Stimulated activated CD4-positive, alpha-beta T cell treated with anti-CD3 and anti-CD28 coated beads, Interleukin-12 subunit alpha, Interleukin-12 subunit beta, amount 100 ng/mL, for 48 hours (primary cell): ENCODE results near the gene FTSJ3.
"Not testable (repeated sequence)": the region's sequence is repeated elsewhere in the genome, so short reads cannot be mapped to it uniquely, and the experiment has no call there.

Experiments used
- DNase-seq, 3 donors: peaks; one replicate each; pipeline ENCODE4 v3.0.0-alpha.2; 2020; ENCODE audit warnings: low read depth in 2 of 3, low spot score in 1 of 3

The FTSJ3 gene

DNA sequence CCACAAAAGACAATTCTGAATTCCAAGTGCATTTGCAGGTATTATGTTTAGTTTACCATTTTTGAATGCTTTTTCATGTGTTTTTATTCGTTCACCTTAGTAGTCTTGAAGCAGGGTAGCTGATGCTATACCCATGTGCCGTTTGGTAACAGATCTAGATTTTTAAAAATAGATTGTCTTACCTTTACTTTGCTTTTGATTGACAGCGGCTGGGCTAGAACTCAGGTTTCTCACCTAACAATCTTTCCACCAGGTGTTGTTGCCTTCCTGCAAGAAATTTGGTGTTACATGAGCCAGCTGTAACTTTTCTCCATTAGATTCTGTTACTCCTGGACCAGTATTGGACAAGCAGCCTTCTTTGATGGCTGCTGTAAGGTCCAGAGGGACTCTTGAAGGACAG, 1.5 kb upstream of the FTSJ3 start:
- DNase-seq: no peak

DNA sequence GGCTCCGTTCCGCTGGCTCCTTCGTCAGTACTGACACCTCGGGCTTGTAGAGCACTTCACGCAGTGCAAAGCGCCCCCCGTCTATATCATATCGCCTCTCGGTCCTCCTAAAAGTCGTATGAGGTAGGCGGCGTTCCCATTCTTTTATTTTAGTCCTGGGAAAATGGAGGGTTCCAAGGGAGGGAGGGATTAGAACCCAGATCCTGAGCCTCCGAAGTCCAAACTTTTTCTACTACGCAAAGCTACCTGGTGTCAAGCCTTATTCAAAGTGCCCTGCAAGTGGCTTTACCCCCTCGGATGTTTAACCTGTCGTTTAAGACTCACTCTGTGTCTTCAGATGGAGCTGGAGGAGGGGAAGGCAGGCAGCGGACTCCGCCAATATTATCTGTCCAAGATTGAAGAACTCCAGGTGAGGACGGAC, 348 bp upstream of the FTSJ3 start:
- no peak for DNase-seq

DNA sequence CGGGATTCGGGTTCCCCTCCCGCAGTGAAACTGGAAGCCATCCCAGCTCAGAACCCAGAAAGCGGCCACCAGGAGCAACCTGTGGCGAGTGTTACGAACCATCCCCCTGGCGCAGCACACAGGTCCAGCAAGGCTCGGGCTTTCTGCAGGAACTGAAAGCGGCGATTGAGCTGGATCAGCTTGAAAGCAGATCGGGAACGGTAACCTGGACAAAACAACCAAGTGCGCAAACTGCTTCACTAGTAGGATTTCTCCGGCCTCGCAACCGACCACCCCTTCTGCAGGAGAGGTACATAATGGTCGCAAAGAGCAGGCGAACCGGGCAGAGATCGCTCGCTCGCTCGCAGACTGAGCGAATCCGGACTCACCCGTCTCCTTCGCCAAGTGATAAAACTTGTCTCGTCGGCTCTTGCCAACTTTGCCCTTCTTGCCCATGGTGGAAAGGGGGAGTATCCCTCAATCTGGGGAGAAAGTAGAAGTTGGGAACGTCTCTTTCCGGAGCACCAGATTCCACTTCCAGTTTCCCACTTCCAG, 928 bp downstream of the FTSJ3 start:
- no peak for DNase-seq

DNA sequence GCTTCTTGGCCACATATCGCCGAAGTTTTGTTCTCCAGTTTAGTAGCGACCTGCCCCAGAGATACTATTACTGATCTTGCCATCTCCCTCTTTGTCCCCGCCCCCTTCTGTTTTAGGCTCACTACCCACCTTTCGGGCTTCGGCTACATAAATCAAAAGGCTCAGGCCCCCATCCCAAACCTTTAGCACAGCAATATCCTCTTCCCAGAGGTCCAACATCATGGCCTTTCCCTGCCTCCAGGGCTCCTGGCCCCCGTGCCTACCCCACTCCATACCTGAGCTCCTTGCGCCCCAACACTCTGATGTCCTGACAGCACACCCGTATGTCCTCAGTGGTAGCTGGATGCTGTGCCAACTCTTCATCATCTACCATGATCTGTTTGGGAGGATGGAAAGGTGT, 3.1 kb downstream of the FTSJ3 start:
- no peak for DNase-seq

DNA sequence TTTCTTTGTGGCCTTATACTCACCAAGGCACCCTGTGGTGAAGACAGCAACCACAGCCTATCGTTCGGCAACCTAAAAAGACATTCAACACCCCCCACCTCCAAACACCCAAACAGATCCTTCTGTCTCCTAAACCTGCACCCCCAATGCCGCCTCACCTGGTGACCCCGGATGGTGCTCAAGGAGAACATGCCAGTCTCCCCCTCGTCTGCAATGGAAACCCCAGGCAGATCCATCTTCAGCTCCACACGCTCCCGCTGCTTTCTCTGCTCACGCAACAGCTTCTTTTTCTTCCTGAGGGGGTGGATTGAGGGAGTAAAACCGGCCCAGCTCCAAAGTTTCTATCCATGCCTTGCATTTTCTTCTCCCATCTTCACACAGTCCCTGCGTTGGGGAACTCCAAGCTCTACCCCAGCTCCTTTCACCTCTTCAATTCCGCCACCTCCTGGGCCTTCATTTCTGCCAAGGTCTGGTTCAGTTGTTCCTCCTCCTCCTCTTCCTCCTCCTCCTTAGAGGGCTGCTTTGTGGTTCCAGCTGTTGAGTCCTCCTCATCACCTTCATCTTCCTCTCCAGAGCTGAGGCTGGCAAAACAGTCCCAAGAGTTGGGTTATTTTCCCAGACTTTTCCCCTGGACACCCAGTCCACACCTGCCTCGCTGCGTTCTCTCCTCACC, 3.7 kb downstream of the FTSJ3 start:
- no peak for DNase-seq

DNA sequence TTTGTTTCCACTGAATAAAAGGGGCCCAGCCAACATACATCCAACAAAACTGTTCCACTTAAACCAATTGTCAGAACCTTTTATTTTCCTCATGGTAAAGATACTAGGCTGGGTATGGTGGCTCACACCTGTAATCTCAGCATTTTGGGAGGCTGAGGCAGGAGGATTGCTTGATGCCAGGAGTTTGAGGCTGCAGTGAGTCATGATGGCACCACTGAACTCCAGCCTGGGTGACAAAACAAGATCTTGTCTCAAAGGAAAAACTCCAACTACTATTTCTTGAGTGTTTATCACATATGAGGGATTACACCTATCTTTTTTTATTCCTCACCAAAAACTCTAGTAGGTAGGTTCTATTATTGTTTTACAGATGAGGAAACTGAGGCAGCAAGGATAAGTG, 4.9 kb downstream of the FTSJ3 start:
- no peak for DNase-seq

DNA sequence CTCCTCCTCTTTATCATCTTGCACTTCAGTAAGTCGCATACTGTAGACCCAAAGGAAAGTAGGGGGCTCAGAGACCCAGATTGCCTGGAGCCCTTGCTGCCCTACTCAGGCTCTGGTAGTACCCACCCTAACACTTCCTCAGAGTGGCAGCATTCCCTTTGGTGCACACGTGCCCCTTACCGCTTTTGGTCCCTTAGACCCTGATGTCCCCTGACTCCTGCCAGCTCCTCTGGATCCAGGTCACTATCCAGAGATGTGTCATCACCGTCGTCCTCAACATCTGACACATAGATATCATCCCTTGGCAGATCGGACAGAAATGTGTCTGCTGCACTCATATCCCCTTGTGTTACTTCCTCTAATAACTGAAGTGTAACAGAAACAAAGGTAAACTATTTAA, 5.7 kb downstream of the FTSJ3 start:
- no peak for DNase-seq

DNA sequence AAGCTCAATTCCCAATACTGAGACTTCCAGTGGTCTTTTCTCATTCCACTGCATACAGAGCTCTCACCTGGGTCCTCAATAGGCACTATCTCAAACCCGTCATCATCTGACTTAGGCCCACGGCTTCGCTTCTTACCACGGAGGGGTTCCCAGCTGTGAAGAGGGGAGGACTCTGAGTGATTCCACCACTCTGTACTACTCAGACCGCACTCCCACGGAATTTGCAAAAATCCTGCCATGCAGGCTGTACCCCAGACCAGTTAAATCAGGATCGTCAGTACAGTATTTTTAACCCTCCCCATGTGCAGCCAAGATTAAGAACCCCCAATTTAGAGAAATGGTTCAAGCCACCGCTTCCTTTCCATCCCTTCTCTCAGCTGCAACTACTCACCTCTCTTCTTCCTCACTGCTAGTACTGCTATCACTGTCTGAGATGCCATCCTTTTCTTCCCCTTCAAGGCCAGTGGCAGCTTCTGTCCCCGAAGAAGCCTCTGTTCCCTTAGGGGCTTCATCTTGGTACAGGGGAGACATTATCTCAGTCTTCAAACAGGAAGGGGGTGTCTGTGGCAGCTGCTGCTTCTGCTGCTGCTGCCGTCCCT, 6.4 kb downstream of the FTSJ3 start:
- DNase-seq: no peak

DNA sequence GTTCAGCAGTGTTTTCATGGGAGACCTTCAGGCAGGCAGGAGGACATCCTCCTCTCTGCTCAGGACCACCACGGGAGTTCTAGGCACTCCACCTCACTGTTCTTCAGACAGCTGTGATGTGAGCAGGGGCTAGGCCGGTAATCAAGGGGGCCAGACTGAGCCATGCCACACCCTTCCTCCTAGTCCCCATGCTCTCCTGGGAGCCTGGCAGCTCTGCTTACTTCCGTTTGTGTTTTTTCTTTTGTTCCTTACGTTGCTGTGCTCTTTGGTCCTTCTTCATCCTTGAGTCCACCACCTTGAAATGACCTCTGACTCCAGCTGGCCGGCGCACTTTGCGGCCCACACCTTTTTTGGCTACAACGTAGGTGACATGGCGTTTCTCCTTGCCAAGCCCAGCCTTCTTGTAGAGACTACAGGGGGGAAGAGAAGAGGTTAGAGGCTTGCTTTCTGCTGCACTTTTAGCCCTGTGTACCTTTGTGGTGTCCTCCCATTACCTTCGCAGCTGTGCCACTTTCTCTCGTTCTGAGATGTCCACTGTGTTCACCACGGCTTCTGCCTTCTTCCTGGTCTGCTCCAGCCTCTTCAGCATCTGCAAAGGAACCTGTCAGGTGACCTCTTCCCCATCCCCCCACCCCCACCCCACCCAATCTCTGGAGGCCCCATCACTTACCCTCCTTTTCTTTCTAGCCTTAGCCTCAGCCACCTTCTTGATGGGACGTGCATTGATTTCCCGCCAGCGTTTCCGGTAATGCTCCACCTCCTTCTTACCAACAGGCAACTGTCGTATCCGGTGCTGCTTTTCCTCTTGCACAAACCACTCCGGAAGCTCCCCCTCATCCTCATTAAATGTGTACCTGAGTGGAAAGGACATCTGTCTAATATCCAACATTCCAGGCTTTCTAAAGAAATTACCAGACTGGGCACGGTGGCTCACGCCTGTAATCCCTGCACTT, 7.6 kb downstream of the FTSJ3 start:
- DNase-seq: no peak

DNA sequence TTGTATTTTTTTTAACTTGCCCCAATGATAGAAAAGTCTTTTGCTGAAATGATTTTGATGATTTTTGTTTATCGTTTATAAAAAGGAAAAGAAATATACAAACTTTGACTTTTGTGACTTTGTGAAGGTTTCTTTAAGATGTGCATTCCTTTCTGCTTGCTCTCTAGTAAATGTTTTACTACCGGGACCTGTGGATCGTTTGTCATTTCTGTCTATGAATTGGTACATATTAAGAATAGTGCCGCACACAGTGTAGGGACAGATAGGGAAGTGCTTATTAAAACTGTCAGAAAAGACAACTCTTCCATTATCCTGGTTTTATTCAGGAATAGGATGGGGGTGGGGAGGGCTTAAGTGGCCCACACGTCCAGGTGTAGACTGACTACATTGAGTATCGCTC, 8.3 kb downstream of the FTSJ3 start:
- no peak for DNase-seq

DNA sequence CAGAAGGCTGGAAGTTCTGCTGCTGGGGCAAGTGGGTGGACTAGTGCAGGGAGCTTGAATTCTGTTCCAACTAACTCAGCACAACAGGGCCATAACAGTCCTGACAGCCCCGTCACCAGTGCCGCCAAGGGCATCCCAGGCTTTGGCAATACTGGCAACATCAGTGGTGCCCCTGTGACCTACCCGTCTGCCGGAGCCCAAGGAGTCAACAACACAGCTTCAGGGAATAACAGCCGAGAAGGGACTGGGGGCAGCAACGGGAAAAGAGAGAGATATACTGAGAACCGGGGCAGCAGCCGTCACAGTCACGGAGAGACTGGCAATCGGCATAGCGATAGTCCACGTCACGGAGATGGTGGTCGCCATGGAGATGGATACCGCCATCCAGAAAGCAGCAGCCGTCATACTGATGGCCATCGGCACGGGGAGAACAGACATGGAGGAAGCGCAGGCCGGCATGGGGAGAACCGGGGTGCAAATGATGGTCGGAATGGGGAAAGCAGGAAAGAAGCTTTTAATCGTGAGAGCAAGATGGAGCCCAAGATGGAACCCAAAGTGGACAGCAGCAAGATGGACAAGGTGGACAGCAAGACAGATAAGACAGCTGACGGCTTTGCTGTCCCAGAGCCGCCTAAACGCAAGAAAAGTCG, 9.6 kb downstream of the FTSJ3 start:
- no peak for DNase-seq

DNA sequence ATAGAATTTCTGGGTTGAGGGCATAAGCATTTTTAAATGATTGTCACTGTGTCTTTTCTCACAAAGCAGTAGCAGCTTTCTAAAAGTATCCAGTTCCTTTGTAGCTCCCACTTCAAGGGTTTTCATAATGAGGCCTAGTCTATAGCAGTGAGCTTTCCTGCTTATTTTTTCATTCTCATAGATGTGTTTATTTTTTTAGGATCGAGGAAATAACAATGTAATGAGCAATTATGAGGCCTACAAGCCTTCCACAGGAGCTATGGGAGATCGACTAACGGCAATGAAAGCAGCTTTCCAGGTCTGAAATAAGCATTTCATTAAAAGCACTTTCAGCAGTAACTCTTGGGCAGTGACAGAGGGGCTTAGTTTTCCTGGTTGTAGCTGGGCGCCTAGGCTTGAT, 10.8 kb downstream of the FTSJ3 start:
- no peak for DNase-seq

DNA sequence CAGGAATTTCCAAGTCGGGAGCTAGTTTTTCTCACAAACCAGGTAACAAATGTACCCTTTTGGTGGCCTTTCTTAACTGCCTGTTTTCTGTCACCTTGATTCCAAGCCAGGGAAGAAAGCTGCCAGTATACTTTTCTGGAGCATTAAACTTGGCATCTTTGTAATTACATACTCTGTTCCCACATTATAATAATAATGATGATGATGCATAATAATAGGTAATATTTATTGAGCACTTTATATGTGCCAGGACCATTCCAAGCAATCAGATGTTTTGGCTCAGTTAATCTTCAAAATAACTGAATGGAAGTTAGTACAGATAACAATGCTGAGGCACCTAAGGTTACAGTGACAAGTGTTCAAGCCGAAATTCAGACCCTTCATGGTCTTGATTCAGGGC, 11.3 kb downstream of the FTSJ3 start:
- DNase-seq: no peak

DNA sequence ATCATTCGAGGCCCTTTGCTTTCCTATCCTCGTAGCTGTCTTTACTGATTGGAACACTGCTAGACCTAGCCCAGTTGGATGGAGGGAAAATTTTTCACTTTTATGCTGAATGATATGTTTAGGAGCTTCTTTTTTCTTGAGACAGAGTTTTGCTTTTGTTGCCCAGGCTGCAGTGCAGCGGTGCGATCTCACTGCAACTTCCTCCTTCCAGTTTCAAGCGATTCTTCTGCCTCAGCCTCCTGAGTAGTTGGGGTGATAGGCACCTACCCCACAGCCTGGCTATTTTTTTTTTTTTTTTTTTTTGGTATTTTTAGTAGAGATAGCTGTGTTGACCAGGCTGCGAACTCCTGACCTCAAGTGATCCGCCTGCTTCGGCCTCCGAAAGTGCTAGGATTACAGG, 17.5 kb downstream of the FTSJ3 start:
- no peak for DNase-seq

DNA sequence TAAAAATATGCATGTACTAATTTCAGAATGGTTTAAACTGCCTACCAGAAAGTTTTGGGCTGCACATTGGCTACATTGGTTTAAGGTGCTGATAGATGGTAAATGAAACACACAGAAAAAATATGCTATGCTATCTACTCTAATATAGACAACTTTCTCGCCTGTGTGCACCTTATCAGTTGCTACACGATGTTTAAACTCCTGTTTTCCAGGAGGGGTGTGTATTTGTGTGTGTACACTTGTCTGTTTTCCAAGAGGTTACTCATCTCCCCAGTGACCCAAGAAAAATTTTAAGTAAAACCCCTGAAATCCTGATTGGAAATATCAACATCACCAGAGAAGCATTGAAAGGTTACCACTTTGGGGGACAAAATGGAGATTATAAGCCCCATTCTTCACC, 21.9 kb downstream of the FTSJ3 start:
- no peak for DNase-seq

DNA sequence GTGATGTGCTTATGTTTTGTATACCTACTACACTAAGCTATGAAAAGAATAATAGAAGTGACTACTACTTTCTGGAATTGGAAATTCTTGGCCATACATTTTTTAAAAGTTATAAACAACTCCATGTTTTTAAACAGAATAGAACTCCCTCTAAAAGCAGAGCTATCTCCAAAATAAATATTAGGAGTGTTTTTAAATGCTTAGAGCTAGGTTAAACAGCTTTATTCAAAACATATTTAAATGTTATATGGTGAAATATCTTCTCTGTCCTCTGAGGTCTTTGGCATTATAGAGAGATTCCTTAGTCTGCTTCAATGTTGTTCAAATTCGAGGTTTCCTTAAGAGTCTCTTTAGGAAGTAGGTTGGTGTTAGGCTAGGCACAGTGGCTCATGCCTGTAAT, 23.1 kb downstream of the FTSJ3 start:
- DNase-seq: no peak

DNA sequence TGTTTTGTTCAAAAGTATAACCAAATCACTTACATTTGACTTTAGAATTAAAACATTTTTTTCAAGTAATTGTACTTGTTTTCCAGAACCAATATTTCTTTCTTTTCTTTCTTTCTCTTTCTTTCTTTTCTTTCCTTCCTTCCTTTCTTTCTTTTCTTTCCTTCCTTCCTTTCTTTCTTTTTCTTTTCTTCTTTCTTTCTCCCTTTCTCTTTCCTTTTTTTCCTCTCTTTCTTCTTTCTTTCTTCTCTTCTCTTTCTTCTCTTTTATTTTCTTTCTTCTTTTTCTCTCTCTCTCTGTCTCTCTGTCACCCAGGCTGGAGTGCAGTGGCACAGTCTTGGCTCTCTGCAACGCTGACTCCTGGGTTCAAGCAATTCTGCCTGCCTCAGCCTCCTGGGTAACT, 26.7 kb downstream of the FTSJ3 start:
- DNase-seq: no peak

DNA sequence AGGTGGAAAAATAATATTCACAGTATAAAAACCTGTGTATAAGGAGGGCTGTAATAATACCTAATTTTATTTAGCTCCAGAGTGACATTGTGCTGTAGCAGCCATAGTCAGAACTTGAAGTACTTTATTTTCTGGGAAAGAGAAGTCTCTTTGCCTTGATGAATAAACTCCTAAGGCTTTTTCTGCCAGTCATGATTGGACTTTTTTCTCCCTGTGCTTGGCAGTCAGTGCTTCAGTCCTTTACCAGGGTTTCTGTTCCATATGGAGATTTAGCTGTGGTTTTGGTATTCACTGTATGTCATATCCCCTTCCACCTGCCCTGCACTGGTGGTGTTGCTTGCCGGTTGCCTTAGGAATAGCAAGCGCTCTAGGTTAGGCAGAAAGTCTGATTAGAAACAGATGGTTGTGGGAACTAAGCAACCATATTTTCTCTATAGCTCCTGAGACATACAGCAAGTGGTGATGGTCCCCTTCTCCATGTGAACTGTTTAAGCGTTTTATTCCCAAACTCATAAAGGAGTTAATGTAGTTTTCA, 28.8 kb downstream of the FTSJ3 start:
- DNase-seq: no peak

DNA sequence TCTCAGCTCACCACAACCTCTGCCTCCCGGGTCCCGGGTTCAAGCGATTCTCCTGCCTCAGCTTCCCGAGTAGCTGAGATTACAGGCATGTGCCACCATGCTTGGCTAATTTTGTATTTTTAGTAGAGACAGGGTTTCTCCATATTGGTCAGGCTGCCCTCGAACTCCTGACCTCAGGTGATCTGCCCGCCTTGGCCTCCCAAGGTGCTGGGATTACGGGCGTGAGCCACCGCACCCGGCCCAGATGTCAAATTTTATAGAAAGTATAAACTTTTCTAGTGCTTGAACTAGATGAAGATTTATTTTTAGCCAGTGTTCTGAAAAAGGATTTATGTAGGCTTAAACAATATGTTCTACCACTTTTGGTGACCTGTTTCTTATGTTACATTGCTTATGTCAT, 31.1 kb downstream of the FTSJ3 start:
- DNase-seq: not testable (repeated sequence)

DNA sequence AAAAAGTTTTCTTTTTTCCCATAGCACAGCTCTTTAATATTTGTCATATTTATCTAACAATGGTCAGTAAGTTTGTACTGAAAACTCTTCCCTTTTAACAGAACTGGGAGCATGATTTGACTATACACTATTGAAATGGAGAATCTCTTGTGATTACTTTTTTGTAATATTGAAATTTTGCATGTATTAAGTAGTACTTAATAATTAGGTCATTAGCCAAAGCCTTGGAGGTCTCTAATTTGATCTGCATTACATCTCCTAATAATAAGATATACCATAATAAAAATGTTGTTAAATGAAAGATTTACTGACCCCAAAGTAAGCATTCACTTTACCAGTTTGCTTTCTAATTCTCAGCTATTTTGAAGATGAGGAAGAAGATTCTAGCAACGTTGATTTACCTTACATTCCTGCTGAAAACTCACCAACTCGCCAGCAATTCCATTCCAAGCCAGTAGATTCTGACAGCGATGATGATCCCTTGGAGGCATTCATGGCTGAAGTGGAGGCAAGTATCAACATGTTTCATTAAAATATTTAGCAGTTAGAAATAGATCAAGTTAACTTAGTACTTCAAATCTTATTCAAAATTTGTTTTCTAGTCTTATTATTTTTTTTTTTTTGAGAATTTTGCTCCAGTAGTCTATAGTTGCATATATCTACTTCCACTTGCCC, 35.3 kb downstream of the FTSJ3 start:
- DNase-seq: no peak

DNA sequence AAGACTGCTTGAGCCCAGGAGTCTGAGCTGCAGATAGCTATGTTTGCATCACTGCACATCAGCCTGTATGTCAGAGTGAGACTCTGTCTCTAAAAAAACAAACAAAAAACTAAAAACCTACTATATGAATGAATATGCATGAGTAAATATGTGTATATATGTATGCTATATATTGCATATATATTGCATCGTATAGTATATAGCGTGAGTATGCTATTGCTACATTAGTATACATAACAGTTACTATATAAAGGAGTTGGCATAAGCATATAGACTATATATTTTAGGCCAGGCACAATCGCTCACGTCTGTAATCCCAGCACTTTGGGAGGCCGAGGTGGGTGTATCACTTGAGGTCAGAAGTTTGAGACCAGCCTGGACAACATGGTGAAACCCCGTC, 37.4 kb downstream of the FTSJ3 start:
- DNase-seq: no peak
